Measurements from ENCODE around the gene SYNPO.

SYNPO gene

GRCh38 chr5:150658699-150659265, 18.3 kb downstream of the SYNPO start:
- no peak for DNase-seq (ENCODE audit: low read depth in 3 of 3)

DNA sequence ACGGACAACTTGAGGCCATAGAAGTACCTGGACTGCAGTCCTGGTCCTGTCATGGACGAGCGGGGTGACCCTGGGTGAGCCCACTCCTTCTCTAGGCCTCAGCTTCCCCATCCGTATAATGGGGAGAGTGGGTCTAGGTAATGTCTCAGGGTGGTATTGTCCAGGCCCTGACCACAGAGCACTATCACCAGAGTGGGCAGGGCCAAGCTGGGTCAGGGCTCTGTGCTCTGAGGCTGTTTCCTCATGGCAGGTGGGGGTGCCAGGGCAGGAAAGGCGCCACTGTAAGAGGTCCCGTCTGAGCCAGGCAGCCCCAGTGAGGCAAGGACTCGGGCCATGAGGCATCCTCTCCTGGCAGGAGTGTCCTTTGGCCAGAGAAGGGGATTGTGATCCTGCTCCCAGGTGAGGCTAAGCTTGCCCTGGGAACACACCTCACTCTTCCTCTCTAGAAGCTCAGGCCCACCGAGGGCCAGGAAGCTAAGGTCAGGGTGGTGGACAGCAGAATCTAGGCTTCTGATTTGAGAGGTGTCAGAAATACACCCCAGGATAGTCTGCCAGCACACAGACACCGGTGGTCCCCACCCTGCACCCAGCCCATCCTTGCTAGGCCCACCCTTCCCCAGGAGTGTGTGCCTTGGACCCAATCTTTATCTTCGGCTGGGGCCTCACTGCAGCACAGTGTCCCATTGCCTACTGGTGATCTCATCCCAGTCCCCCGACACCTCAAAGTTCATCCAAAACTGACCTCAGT, 19.1 kb downstream of the SYNPO start:
- DNase-seq (ENCODE audit: low read depth in 3 of 3), result no peak

DNA sequence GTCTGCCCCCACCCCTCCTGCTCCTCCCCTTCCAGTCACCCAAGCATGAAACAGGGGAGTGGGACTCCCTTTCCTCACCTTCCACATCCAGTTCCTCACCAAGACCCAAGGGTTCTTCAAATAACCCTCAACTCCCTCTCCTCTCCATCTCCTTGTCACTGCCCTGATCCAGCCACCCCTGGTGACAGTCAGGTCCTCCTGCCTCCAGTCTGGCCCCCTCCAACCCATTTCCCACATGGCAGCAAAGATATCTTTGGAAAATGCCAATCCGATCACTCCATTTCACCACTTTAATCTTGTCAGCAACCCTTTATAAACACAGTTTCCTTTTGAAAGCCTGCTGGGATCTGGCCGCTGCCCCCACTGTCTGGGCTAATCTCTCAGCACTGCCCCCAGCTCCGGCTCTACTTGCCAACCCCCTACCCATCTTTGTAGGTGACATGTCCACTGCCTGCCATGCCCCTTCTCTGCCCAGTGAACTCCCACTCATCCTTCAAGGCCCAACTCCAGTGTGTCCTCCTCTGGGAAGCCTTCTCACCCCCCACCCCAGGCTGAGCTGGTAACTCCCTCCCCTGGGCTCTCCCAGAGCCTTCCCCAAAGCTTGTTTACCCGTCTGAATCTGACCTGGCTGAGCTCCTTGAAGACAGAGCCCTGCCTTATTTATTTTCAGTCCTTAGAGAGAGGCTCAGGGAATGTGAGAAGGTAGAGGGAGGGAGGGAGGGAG, 19.8 kb downstream of the SYNPO start:
- DNase-seq (ENCODE audit: low read depth in 3 of 3), result no peak

GRCh38 chr5:150661086-150661485, 20.6 kb downstream of the SYNPO start, which contains the start of gene MYOZ3:
Gene MYOZ3 (plus strand): TSS chr5:150661251. CDS start chr5:150662942, 1,691 bp downstream.
- no peak for DNase-seq (ENCODE audit: low read depth in 3 of 3)

GRCh38 chr5:150661821-150662596, 21.5 kb downstream of the SYNPO start:
- no peak for DNase-seq (ENCODE audit: low read depth in 3 of 3)

DNA sequence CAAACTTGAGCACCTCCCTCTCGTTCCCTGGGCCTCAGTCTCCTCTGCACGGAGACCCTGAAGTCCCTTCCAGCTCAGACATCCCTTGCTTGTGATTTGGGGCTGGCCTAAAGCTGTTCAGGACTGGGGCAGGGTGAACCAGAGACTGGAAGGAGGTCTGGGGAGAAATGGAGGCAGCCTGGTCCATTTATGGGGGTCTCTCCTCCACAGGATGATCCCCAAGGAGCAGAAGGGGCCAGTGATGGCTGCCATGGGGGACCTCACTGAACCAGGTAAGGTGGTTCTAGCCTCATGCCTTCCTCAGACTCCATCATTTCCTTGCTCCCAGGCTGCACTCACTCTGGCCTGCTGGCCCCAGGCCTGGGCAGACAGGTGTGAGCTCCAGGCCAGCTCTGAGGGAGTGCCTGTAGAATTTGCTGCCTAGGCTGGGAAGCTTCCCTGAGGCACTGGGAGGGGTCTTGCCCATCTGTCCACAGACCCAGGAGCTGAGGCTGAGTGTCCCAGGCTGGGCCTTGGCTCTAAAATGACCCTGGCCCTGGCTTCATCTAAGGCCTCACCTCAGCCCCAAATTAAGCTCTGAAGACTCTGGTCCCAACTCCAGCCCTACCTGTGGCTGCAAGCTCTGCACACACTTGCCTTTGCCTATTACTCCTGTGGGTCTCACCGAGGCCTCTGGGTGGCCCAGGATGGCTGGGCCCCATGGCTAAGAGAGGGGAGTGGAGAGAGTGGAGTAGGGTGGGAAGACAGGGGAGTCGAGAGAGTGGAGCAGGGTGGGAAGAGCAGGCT, 22.5 kb downstream of the SYNPO start:
- DNase-seq (ENCODE audit: low read depth in 3 of 3), result no peak

DNA sequence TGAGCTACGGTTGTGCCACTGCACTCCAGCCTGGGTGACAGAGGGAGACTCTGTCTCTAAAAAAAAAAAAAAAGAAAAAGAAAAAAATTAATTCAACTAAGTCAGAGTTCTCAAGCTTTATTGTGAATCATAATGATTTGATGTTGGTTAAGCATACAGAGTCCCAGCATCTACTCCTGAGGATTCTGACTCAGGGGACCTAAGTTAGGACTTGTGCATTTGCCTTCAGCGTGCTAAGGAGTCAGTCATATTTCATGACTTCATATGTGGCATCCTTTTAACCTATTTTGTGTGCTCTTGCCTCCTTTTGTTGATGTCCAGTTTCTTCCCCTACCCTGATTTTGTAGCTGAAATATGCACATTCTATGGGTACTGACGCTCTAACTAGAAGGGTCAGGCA, 23.5 kb downstream of the SYNPO start:
- no peak for DNase-seq (ENCODE audit: low read depth in 3 of 3)

GRCh38 chr5:150665044-150665443, 24.6 kb downstream of the SYNPO start:
- DNase-seq (ENCODE audit: low read depth in 3 of 3), result no peak

GRCh38 chr5:150670275-150670947, 30.0 kb downstream of the SYNPO start:
- DNase-seq (ENCODE audit: low read depth in 3 of 3), result no peak

- no peak for DNase-seq (ENCODE audit: low read depth in 3 of 3)
Measured at GRCh38 chr5:150670948-150671310, 30.5 kb downstream of the SYNPO start.

GRCh38 chr5:150671509-150672236, 31.2 kb downstream of the SYNPO start:
- DNase-seq (ENCODE audit: low read depth in 3 of 3), result no peak

DNA sequence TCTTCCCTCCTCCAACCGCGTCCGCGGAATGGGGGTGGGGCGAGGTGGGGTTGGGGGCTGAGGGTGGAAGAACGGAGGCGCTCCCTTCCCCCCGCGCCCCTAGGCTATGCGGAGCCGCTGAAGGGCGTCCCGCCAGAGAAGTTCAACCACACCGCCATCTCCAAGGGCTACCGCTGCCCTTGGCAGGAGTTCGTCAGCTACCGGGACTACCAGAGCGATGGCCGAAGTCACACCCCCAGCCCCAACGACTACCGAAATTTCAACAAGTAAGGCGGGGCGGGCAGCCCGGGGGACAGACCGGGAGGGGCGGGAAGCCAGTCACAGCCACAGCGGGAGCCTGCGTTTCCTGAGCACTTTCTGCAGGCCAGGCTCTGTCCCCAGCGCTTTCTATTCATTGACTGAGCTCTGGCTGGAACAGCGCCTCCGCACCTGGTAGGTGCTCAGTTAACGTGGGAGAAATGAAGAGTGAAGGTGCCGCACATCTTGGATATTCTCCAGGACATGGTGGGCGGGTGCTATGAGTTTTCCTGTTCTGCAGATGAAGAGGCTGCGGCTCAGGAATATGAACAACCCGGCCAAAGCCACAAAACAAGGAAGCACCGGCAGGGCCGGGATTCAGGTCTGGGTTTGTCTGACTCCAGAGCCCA, 31.9 kb downstream of the SYNPO start:
- DNase-seq (ENCODE audit: low read depth in 3 of 3), result peak in 1 of 3 donors; percentile 25

DNA sequence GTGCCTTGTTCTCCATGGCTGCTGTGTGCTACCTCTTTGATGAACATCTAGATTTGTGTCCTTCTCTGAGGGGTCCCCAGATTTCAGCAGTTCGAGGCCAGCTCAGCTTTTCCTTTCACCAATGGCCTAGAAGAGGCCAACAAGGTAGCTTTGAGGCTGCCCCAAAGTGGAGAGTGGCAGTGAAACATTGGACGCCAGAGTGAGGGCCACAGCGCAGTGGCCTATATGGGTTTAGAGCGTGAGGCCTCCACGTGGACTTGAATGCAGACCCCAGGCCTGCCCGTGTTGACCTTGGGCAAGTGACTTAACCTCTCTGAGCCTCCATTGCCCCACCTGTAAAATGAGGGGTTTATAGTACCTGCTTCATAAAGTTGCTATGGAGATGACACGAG, 32.4 kb downstream of the SYNPO start:
- DNase-seq (ENCODE audit: low read depth in 3 of 3), result no peak

- no peak for DNase-seq (ENCODE audit: low read depth in 3 of 3)
Measured at GRCh38 chr5:150674341-150674821, 33.9 kb downstream of the SYNPO start.

GRCh38 chr5:150675069-150675468, 34.6 kb downstream of the SYNPO start:
- DNase-seq (ENCODE audit: low read depth in 3 of 3), result no peak

- no peak for DNase-seq (ENCODE audit: low read depth in 3 of 3)
Measured at GRCh38 chr5:150676578-150676977, 36.1 kb downstream of the SYNPO start.

GRCh38 chr5:150689120-150689519, 48.7 kb downstream of the SYNPO start:
- no peak for DNase-seq (ENCODE audit: low read depth in 3 of 3)

- no peak for DNase-seq (ENCODE audit: low read depth in 3 of 3)
Measured at GRCh38 chr5:150690760-150691159, 50.3 kb downstream of the SYNPO start.

- DNase-seq (ENCODE audit: low read depth in 3 of 3), result no peak
Measured at GRCh38 chr5:150692276-150692675, 51.8 kb downstream of the SYNPO start.
